Limb (tissue), 2 donors: ENCODE results near the gene RAB31.

Experiments
- DNase-seq, 2 donors: peaks; one replicate each; pipeline ENCODE4 v3.0.0-alpha.2; 2016; ENCODE audit errors: extremely low spot score in 2 of 2

The RAB31 gene

DNA sequence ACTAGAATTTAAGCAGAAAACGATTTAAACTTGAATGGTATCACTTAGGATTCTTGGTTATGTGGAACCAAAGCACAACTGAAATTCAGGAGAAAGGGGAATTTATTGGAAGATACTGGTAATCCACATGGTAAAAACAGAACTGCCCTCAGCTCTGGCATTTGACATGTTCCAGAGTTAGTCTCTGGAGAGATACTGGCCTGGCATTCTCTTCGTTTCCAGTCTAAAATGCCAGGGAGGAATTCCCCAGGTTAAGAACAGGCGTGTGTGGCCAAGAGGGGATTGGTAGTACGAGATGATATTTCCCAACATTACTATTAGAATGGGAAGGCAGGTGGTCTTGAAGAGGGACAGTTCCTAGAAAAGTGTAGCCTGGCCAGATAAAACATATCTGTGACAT is 109.2 kb downstream of the RAB31 start:
- DNase-seq: no peak

DNA sequence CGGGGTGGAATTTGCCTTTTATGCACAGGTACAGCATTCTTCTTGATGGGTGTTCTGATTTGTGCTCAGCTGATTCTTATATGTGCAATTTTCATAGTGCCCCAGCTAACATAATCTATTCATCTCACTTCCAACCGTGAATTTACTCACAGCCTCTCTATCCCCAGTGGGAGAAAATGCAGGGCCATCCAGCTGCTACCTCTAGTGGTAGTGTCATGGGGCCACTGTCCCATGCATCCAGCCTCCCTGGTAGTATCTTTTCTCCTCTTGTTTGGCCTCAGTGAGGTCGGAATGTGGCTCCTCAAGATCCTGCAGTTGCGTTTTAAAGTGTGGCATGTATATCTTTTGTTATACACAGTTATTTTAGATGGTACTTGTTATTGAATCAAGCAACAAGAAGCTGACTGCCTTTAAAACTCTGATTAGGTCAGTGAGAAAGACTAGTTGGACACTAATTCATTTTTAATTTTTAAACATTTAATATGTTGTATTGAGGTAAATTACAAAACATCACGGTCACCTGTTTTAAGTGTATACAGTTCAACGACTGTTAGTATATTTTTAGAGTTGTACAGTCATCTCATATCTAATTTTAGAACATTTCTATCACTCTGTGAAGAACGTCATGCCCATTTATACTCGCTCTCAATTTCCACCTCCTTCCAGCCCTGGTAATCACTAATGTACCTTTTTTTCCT is 109.8 kb downstream of the RAB31 start:
- DNase-seq: no peak

DNA sequence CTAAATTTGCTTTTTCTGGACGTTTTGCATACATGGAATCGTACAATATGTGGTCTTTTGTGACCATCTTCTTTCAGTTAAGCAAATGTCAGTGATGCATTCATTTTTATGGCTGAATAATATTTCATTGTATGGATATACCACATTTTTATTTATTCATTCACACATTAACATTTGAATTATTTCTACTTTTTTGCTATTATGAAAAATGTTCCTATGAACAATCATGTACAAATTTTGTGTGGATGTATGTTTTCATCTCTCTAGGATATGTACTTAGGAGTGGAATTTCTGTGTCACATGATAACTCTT is 110.3 kb downstream of the RAB31 start:
- no peak for DNase-seq

- DNase-seq: no peak
These were observed 112.0 kb downstream of the RAB31 start for GRCh38 chr18:9820127-9820526.

DNA sequence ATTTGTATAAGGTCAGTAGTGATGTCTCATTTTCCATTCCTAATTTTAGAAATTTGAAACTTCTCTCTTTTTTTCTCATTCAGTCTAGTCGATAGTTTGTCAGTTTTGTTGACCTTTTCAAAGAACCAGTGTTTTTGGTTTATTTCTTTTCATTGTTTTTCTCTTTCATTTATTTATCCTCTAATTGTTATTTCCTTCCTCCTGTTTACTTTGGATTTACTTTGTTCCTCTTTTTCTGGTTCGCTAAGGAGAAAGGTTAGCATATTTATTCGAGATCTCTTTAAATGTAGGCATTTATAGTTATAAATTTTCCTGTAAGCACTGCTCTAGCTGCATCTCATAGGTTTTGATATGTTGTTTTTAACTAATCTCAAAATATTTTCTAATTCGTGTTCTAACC is 112.6 kb downstream of the RAB31 start:
- no peak for DNase-seq

DNA sequence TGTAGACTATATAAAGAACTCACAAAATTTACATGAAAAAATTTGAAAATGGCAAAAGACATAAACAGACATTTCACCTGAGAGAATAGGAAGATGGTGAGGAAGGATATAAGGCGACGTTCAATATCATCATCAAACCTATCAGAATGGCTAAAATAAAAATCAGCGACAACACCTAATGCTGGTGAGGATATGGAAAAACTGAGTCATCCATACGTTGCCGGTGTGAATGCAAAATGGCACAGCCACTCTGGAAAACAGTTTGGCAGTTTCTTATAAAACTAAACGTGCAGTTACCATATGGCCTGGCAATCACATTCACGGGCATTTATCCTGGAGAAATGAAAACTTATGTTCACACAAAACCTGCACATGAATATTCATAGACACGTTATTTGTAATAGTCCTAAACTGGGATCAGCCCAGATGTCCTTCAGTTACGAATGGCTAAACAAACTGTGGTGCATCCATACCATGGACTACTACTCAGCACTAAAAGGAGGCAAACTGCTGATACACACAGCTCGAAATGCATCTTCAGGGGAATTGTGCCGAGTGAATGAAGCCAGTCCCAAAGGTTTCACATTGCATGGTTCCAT is 114.6 kb downstream of the RAB31 start:
- no peak for DNase-seq

GRCh38 chr18:9823805-9824473 is 115.8 kb downstream of the RAB31 start:
- DNase-seq: no peak

GRCh38 chr18:9824474-9824832 is 116.4 kb downstream of the RAB31 start:
- DNase-seq: no peak

- no peak for DNase-seq
These were observed 116.9 kb downstream of the RAB31 start for GRCh38 chr18:9824952-9825371.

DNA sequence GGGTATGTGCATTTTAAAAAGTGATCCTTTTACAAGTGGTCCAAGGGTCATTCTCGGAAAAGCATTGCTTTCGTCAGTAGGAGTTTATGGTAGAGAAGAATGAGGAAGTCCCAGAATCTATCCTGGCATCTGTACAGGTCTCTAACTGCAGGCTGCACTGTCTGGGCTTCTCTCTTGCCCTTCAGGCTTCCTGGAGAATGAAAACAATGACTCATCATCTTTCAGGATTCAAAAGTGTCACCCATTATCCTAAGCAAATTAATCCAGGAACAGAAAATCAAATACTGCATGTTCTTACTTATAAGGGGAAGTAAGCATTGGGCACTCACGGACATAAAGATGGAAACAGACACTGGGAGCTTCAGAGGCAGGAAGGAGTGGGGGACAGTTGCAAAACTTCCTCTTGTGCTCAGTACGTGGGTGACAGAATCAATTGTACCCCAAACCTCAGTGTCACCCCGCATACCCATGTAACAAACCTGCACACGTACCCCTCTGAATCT is 117.5 kb downstream of the RAB31 start:
- no peak for DNase-seq

DNA sequence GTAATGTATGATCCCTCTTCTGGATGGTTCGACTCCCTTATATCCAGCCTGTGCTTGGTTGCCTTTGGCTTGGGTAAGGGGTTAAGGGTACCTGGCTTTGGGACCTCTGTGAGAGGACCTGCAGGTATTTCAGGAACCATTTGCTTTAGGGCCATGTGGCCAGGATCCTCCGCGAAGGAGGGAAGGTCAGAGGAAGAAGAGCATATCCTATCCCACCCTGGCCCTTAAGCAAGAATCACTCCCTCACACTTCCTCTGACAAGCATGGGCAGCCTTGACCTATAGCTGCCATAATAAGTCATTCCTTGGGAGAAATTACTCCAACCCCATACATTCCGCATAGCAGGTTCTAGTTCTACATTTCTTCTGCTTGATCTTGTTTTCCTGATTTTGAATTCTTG is 118.6 kb downstream of the RAB31 start:
- DNase-seq: no peak

DNA sequence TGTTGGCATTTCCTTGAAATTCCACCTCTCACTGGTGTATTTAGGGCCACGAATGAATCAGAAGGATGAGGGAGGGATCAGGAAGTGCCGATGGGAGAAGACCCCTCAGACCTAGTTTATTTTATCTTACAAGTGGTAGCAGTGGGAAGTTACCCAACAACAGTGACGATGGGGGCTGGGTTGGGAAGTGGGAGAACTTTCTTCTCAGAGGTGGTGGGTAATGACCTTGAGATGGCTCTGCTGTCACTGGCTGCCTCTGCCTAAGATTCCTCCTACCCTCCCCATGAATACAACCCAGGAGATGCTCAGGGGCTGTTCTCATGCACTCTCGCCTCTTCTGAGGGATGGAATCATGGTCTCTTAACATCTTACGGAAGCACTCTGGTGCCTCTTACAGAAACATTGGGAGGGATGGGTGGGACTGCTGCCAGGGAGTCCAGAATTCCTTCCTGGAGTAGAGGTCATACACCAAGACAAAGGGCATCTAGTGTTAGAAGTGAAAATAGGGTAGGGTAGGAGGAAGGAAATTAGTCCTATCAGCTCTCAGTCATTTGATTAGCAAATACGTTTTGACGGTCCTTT is 119.2 kb downstream of the RAB31 start:
- no peak for DNase-seq

GRCh38 chr18:9827793-9828505 is 119.8 kb downstream of the RAB31 start:
- DNase-seq: no peak

GRCh38 chr18:9828506-9829396 is 120.7 kb downstream of the RAB31 start:
- no peak for DNase-seq

DNA sequence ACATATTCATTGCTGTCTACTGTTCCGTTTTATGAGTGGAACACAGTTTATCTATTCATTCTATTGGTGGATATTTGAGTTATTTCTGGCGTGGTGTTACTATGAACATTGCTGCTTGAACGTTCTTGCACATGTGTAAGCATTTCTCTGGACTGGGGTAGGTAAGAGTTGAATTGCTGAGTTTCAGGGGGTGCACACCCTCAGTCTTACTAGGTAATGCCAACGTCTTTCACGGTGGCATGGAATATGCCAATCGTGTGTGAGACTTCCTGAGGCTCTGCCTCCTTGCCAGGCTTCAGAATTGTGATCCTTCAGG is 121.3 kb downstream of the RAB31 start:
- DNase-seq: no peak

- DNase-seq: no peak
These were observed 123.1 kb downstream of the RAB31 start for GRCh38 chr18:9831036-9831722.

- DNase-seq: no peak
These were observed 123.7 kb downstream of the RAB31 start for GRCh38 chr18:9831723-9832199.

- DNase-seq: no peak
These were observed 124.8 kb downstream of the RAB31 start for GRCh38 chr18:9832871-9833270.

DNA sequence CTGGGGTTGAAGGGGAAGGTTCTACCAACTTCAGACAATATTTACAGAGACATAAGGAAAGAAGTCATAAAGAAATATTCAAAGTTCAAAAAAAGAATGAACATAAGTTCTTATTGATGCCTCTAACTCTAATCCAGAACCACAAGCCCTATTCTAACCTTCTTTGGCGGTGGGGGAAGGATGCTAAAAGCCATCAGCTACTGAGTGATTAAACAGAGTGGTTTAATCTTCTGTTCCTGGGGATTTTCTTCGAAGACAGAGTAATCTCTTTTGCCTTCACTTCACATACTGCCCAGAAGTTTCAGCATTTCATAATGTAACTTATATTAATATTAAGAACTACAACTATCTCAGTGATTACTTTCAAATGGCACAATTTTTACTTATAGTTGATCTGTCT is 126.5 kb downstream of the RAB31 start:
- DNase-seq: no peak

GRCh38 chr18:9835113-9835755 is 127.1 kb downstream of the RAB31 start:
- no peak for DNase-seq
